DMS53 treated with DMSO at 0.1 percent for 48 hours (cell line): ENCODE measurements around the gene ARHGAP33.
A peak's percentile ranks its signal among the peaks of the same experiment; 100 is the strongest.
"Not testable (repeated sequence)": the region's sequence is repeated elsewhere in the genome, so short reads cannot be mapped to it uniquely, and the experiment has no call there.

Experiments used
- DNase-seq: peaks from one replicate; lab custom pipeline; 2025; ENCODE audit not compliant: unreplicated experiment; lab: John Stamatoyannopoulos, UW

ARHGAP33 gene

DNA sequence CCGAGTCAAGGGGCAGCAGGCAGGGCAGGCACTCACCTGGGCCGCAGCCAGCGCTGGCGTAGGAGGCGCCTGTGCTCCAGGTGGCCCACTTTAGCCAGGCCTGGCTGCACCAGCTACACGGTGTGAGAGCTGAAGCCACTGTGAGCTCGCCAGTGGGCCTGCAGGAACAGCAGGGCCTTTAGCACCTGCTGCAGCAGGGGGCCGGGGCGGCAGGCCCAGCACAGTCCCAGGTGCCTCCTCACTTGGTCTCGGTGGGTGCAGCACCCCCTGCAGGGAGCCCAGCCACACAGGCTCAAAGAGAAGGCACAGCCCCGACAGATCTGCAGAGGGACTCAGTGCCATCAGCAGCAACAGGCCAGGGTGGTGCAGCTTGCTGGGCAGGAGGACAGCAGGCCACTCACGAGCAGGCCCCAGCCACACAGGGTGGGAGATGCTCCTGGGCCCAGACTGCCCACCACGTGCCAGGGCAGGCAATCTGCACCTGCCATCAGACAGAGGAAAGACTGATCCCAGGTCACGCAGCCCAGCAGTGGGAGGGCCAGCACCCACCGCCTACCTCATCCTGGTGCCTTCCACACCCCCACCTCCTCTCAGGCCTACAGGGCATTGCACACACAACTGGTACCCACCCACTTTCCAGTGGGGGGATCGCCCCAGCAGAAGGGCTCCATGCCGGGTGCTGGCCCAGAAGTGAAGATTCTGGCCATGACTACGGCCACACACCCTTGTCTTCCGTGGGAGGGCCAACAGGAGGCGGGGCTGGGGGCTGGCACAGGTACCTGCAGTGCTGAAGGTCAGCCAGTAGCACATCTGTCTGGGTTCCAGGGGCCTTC, 15.8 kb downstream of the ARHGAP33 start:
- DNase-seq, result no peak

DNA sequence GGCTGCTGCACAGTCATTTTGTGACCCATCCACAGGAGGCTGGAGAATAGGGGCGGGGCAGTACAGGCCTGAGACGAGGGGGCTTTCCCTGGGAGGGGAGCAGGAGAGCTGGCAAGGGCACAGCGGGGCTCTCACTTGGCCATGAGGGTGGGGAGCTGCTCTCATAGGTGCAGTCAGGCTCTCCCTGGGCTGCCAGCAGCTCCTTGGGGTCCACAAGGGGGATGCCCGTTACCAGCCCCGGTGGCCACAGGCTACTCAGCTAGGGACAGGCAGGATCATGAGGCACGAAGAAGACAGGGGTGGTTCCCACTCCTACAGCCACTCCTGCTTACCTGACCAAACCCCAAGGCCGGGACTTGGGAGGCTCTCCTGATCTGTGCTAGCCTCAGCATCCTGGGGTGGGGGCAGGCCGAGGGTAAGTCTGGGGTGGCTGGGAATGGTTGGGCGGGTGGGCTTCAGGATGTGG, 16.5 kb downstream of the ARHGAP33 start:
- DNase-seq, result no peak

- DNase-seq, result no peak
Observed at GRCh38 chr19:35792312-35792711, 16.9 kb downstream of the ARHGAP33 start.

DNA sequence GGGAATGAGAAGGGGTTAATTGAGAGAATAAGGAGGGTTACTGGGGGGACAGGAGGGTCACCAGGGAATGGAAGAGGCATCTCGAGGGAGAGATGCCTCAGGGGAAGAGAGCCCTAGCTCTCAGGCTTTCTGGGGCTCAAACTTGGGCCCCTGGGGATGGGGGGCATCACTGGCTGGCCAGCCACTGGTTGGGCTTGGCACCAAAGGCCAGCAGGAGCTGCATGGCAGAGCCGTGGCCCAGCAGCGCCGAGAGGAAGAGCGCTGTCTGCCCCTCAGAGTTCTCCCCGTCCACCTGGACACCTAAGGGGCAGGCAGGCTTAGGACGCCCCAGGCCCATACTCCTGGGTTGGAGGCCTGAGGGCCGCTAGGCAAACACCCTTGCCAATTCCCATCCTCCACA, 17.5 kb downstream of the ARHGAP33 start:
- DNase-seq, result no peak

- no peak for DNase-seq
Observed at GRCh38 chr19:35793381-35794165, 18.2 kb downstream of the ARHGAP33 start.

DNA sequence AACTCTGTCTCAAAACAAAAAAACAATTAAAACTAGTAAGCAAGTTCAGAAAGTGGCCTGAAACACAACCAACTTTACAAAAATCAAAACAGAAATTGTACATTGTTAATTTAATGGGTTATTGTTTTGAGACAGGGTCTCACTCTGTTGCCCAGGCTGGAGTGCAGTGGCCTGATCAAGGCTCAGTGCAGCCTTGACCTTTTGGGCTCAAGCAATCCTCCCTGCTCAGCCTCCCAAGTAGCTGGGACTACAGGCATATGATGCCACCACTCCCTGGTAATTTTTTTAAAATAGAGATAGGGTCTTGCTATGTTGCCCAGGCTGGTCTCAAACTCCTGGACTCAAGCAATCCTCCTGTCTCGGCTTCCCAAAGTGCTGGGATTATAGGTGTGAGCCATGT, 20.2 kb downstream of the ARHGAP33 start:
- DNase-seq, result not testable (repeated sequence)

- DNase-seq, result no peak
Observed at GRCh38 chr19:35796645-35797542, 21.5 kb downstream of the ARHGAP33 start.

GRCh38 chr19:35797663-35798062, 22.3 kb downstream of the ARHGAP33 start:
- DNase-seq, result no peak

DNA sequence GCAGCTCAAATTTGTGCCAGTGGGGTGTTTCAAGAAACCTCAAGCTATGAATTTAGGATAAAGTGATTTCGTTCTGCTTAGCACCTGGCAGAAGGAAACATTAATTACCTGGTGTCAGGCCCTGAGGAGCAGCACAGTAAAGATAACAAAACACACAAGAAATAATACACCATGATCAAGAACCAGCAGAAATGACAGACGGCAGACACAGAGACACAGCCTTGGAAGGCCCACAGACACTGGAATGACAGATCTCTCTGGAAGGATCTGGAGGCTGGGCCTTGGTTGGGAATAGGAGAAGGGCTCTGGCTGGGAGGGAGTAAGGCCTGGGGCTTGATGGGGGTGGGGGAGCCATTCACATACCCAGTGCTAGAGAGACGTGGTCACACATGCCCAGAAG, 26.5 kb downstream of the ARHGAP33 start:
- DNase-seq, result no peak

- DNase-seq, result peak; percentile 15
Observed at GRCh38 chr19:35805526-35806102, 30.2 kb downstream of the ARHGAP33 start.

DNA sequence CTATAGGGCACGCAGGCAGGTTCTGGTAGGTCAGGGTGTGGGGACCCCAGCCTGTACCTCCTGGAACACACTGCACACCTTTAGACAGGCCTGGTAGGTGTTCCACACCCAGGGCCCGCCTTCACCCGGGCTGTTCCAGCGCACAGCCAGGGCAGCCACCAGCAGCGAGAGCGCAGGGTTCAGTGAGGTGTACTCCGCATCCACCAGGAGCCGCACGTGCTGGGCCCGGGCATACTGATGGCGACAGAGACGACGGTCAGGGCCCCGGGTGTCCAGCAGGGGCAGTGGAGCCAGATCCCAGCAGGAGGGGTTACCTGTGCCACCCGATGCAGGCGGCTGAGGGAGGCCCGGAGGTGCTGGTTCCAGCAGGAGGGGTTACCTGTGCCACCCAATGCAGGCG, 31.2 kb downstream of the ARHGAP33 start:
- no peak for DNase-seq

DNA sequence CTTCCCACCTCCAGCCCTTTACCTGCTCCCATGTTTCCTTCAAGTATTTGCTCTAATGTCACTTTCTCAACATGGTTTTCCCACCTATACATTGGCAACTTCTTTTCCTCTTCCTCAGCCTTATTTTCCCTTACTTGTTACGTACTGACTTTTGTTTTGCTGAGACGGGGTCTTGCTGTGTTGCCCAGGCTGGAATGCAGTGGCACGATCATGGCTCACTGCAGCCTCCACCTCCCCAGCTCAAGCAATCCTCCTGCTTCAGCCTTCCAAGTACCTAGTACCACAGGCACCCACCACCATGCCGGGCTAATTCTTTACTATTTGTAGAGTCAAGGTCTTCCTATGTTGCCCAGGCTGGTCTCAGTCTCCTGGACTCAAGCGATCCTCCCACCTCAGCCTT, 32.3 kb downstream of the ARHGAP33 start:
- DNase-seq, result no peak

GRCh38 chr19:35811317-35812219, 36.2 kb downstream of the ARHGAP33 start:
- DNase-seq, result peak; percentile 8

- no peak for DNase-seq
Observed at GRCh38 chr19:35812220-35813042, 37.1 kb downstream of the ARHGAP33 start, which contains the start of gene PRODH2. Gene PRODH2 (minus strand): TSS chr19:35812845. CDS start chr19:35812805, 40 bp downstream.

DNA sequence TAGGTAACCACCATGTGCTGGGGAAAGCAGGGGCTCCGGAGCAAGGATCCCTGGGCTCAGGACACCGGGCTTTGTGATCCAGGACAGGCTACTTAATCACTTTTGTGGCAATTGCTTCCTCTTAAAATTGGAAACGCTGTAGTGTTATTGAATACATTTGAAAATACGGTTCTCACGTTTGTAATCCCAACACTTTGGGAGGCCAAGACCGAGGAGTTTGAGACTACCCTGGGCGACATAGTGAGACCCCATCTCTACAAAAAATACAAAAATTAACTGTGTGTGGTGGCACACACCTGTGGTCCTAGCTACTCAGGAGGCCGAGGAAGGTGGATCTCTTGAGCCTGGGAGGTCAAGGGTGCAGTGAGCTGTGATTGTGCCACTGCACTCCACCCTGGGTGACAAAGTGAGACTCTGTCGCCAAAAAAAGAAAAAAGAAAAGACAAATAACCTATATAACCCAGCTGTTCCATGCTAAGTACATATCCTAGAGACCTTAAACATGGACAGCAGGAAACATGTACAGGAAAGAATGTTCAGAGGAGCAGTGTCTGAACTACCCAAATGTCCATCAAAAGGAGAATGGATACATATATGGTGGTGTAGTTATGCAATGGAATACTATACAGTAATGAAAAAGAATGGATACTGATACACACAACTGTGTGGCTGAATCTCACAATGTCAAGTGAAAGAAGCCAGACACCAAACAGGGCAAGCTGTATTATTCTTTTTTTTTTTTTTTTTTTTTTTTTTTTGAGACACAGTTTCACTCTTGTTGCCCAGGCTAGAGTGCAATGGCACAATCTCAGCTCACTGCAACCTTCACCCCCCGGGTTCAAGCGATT, 37.9 kb downstream of the ARHGAP33 start:
- no peak for DNase-seq

DNA sequence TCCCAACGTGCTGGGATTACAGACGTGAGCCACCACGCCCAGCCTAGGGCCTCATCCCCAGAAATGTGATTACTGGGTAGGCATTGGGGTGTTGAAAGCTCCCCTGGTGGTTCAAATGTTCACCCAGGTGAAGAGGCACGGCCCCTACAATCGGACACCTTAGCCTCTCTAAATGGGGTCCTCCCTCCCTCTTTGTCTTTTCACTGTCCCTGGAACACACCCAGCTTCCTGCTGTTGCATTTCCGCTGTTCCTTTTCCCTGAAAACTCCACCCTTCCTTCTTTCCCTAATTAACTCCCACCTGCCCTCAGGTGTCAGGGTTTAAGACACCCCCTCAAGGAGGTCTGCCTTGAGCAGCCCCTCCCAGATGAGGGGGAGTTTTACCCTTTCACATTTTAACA, 40.9 kb downstream of the ARHGAP33 start:
- no peak for DNase-seq

DNA sequence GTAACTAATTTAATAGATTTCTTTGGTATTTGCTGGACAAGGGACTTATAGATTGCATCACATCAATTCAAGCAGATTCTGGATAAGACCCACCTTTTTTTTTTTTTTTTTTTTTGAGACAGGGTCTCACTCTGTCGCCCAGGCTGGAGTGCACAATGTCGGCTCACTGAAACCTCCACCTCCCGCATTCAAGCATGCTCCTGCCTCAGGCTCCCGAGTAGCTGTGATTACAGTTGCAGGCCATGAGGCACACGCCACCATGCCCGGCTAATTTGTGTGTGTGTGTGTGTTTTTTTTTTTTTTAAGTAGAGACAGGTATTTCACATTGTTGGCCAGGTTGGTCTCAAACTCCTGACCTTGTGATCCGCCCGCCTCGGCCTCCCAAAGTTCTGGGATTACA, 41.5 kb downstream of the ARHGAP33 start:
- no peak for DNase-seq

GRCh38 chr19:35818445-35818844, 43.1 kb downstream of the ARHGAP33 start:
- no peak for DNase-seq
